DMS53 treated with DMSO at 0.1 percent for 48 hours (cell line): ENCODE measurements around the gene BRD1.
"Not testable (repeated sequence)": the region's sequence is repeated elsewhere in the genome, so short reads cannot be mapped to it uniquely, and the experiment has no call there.

Experiments
- DNase-seq: peaks from one replicate; lab custom pipeline; 2025; ENCODE audit not compliant: unreplicated experiment; lab: John Stamatoyannopoulos, UW

Gene BRD1

DNA sequence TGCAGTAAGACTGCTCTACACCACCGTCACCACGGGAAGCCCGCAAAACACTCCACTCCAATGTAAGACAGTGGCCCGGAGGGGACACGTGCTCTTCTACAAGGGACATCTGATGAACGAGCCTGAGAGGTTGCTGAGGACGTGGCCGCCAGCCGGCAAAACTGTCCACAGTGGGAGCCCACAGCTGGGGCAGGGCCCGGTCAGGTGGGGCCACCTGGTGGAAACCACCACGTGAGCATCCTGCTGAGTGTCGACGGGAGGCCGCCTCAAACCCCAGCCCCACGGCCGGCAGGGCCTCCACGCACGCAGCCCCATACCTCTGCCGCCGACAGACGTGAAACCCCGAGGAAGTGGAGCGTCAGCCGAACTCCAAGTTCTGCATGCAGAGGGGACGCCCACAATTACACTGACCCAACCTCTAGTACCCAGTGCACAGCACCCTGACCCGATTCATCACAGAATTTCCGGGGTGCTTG, 42.6 kb downstream of the BRD1 start:
- no peak for DNase-seq

DNA sequence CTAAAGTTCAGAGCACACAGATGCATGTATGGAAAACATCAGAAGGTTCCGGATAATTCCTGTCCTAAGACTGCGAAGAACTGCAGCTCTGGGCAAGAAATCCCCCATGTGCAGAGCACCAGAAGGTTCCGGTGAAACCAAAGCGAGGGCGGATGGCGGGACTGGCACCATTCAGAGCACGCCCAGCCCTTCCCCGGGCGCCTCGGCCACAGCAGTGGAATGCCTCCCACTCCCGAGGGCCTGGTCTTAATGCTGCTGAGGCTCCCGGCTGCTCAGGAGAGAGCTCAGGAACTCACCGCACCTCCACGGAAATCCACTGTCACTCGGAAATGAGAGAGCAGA, 43.1 kb downstream of the BRD1 start:
- DNase-seq, result no peak

DNA sequence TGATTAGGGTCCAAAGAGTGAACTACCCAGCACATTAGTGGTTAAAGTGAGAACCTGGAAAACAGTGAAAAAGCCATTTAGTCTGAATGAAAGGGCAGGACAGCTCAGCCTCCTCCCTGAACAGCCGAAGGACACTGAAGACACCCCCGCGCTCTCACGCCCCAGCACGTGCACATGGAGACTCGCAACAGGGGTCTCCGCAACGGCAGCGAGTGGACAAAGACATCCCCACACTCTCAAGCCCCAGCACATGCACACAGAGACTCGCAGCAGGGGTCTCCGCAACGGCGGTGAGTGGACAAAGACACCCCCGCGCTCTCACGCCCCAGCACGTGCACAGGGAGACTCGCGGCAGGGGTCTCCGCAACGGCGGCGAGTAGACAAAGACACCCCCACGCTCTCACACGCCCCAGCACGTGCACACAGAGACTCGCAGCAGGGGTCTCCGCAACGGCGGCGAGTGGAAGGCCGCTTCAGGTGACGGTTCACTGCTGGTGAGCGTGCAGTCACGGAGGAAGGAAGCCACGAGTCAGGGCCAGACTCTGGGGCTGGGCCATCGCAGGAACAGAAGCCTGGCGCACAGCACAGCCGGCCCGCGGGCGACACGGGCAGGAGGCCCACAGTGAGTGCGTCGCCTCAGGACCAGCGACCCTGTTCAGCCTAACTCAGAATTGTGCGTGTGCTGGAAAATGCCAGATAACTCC, 43.6 kb downstream of the BRD1 start:
- DNase-seq, result no peak

DNA sequence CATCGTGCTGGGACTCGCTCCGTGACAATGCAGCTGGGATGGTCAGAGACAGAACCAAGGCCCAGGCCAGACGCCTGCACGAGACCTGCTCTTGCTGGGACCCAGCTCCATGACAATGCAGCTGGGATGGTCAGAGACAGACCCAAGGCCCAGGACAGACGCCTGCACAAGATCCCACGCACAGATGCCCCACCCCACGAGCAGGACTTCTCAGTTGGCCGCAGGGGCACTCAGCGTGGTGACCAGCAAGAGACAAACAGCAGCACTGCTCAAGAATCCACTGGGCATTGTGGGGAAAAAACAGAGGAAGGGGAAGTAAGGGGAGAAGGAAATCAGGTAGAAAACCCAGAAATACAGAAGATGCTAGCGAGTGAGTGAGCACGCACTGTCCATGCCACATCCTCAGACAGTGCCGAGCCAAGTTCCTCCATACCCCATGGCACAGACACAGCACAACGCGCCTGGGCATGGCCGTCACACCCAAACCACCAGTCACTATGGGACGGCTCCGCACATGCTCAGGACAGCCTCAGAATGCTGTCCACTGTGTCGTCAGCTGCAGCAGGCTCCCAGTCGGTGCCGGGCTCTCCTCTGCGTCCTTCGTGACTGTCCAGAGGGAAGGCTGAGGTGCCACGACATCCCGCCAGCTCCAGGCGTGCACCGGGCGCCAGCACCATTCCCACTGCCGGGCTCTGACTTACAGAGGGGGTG, 44.5 kb downstream of the BRD1 start:
- DNase-seq, result no peak

DNA sequence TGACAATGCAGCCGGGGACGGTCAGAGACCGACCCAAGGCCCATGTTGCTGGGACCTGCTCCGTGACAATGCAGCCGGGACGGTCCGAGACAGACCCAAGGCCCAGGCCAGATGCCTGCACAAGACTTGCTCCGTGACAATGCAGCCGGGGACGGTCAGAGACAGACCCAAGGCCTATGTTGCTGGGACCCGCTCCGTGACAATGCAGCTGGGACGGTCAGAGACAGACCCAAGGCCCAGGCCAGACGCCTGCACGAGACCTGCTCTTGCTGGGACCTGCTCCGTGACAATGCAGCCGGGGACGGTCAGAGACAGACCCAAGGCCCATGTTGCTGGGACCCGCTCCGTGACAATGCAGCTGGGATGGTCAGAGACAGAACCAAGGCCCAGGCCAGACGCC, 45.8 kb downstream of the BRD1 start:
- DNase-seq, result not testable (repeated sequence)

DNA sequence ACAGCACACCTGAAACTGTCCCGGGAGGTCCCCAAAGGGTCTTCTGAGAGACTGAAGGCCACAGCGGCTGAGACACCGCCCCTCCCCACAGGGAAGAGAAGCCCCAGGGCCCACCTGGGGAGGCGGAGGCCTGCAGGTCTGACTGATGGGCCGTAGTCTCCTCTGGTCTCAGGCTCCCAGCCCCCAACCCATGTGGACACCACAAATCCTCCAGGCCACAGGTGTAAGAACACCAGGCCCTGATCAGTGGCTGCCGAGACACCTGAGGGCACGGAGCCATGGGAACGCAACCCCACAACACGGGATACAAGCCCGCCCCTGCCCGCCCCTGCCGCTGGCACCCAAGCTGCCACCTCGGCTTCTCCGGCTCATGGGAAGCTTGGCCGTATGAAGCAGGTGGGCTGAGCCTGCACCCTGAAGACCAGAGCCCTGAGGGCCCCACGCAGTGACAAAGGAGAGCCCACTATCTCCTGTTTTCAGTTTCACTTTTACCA, 46.3 kb downstream of the BRD1 start:
- no peak for DNase-seq

DNA sequence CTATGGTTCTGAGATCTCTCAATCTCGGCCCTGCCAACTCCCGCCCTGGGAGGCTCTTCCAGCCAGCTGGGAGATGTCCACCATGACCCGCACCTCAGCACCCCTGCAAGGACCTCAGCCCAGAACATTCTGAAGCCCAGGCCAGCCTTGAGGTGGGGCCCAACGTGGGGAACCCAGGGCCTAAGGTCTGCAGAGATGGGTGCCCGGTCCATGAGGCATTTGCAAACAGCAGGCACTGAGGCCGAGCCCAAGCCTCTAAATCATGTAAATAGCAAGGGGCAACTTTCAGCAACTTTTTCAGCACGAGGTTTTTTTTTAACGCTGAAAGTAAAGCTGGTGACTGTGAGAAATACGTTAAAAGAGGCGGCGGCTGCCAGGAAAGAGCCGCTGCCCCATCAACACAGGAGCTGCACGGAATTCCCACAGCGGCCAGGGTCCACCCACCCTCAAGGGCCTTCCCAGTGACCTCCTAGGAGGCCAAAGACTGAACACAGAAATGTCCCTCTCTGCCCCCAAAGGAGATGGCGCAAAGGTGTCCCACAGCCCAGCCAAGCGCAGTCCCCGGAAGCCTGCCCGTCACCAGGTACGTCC, 46.9 kb downstream of the BRD1 start:
- no peak for DNase-seq

DNA sequence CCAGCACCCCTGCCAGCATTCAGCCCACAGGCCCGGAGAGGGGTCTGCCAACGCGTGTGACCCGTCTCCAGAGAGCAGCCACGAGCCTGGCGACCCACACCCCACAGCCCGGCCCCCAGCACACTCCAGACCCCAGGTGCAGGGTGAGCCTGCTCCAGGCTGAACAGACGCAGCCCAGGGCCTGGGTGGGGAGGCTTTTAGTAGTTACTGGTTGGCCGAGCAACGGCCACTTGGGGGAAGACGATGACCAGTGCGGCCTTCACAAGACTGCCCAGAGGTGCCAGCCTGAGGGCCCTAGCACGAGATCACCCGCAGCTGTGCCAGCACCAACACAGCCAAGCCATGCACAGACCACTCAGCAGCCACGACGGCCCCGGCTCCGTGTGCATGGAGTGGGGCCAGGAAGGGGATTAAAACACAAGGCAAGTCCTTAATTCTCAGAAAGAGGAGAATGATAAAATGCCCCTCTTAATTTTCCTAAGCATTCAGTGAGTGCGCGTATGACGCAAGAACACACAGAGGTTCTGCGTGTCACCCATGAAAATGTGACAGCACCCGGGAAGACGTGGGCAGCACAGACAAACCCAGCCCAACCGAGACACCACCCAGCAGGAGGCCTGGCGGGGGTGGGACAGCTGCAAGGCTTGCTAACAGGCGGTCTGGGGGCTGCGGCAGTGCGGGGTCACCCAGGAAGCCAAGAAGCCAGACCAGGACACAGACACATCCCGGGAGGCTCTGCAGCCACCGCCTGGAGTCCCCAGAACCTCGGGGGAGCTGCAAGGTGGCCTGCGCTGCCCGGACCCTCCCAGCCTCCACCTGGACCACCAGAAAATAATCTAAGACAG, 47.6 kb downstream of the BRD1 start:
- DNase-seq, result no peak

DNA sequence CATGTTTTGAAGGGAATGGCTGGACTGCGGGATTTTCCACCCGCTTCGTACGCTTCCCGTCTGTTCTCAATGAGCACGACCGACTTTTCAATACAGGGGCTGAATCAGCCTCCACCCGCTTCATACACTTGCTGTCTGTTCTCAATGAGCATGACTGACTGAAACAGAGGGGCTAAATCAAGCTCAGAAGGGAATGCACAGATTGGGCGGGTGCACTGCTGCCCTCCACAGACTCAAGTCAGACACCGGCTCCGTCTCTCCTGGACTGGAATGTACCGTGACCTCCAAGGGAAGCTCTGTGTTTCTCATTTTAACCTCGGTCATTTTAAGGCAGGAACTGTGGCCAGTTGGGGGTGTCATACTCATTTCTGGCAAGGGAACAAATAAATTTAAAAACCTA, 48.5 kb downstream of the BRD1 start:
- DNase-seq, result no peak

DNA sequence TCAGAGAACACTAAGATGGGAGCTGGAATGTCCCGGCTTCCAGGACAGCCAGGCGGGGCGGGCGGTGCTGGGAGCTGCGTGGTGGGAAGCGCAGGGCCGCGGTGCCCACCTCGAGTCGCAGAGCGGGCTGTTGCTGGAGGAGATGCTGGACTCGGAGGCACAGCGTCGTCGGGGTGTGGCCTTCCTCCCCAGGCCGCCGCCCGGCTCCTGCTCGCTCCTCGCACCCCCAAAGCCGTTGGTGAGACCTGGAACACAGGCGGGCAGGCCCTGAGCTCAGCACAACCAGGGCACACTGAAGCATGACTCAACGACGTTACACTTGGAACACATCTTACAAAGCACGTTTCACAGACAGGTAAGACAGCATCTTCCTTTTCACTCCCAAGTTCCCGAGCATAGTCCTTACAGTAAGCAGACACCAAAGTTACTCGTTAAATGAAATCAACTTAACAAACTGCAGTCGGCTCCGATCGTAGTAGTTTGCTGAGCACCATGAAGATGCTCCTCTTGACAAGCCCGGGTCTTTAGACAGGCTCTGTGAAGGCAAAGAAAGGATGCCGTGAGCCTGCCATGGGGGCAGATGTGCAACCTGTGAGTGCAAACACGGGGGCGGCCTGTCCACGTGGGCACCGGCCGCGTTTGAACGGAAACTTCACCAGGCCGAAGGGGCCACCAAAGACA, 50.0 kb downstream of the BRD1 start:
- no peak for DNase-seq

DNA sequence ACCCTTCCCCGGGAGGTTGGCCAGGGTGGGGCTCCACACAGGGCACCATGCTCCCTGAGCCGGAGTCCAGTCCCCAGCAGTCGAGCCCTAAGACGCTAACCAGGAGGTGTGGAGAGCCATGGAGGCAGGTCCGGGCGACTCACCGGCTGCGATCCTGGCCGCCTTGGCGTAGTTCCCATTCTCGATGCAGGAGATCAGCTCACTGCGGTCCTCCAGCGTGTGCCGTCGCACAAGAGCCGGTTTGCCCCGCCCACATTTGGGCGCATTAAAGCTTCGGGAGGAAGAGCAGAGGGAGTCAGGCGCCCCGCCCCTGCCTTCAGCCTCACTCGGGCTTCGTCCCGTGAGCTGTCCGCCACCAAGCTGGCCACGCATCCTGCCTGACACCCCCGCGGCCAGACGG, 50.8 kb downstream of the BRD1 start:
- DNase-seq, result no peak

DNA sequence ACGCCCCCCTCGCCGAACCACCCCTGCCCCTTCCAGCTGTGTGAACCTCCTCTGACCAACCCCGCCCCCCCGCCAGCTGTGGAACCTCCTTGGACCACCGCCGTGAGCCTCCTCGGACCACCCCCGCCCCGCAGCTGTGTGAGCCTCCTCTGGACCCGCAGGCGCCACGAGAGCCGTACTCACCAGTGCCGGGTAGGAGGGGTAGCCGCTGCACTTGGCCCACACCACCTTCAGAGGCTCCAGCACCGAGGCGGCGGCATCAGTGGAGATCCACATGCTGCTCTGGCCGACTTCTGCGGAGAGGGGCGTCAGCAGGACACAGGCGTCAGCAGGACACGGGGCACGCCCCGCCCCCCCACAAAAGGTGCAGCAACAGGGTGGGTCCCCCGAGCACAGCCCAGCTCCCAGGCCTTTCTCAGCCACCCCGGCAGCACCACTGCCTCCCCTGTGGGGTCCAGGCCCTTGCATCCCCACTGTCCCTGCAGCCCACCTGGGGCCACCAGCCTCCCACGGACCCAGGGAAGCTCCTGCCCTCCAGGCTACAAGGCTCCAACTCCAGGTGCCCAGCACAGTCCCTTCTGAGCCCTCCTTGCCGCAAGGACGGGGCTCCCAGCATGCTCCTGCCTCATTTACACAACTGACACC, 51.7 kb downstream of the BRD1 start:
- no peak for DNase-seq

DNA sequence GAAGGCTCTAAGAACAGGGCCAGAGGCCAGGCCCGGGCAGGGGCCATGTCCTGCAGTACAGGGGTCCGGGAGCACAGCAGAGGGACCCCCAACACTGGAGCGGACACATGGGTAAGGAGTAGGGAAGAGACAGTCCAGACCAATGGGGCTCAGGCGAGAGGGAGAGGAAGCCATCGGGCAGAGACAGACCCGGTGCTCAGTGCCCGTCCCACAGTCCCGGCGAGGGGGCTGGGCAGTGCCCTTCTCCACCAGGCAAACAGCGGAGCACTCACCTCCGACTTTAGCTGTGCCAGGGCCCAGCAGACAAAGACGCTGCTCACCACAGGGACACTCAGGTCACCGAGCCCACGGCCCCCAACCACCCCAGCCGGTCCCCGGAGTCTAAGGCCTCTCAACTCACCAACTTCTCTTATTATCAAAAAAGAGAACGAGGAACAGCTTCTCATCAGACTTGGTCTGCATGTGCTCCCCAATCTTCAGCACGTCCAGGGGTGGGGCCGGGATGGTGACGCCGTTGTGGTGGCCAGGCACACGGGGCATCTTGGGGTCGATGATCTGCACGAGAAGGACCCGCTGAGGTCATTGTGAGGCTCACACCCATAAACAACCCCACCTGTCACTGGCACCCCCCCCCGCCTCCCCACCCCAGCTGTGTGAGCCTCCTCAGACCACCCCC, 52.3 kb downstream of the BRD1 start:
- no peak for DNase-seq

DNA sequence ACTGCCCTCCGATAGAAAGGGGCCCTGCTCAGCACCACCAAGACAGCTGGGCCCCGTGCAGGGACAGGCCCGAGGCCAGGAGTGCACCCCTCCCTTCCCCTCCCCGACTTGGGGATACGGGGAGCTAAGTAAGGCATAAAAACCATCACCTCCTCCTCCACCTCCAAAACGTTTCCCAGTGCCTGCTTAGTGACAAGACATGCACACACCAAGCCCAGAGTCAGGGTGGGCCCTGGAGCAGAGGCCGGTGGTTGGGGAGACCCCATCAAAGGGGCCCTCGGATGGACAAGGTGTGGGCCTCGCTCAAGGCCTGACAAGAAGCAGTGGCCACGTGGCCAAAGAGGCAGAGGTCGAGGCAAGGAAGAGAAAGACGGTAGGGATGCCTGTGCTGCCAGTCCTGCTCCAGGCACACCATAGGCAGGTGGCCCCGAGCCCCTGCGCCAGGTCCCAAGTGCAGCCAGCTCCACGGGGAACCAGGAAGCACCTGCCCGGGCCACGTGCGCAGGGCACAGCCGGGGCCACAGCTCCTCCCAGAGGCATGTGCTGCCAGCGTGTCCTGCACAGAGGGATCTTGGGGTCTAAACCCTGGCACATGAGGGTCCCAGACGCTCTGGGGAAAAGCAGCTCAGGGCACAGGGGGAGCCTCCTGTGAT, 53.0 kb downstream of the BRD1 start:
- DNase-seq, result no peak

DNA sequence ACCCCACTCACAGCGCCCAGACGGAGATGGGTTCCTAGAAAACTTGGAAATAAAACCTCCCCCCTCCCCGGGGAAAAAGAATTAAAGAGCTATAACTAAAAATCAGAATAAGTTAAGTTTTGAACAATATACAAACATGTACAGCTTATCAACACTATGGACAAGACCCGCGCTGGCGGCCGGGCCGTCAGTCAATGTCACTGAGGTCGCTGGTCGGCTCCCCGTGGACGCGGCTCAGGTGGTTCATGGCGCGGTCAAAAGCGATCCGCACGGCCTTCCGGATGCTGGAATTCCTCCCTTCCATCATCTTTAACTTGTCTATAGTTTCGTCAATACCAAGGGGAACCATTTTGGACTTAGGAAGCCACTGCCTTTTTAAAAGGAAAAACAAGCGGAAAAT, 53.6 kb downstream of the BRD1 start:
- no peak for DNase-seq

DNA sequence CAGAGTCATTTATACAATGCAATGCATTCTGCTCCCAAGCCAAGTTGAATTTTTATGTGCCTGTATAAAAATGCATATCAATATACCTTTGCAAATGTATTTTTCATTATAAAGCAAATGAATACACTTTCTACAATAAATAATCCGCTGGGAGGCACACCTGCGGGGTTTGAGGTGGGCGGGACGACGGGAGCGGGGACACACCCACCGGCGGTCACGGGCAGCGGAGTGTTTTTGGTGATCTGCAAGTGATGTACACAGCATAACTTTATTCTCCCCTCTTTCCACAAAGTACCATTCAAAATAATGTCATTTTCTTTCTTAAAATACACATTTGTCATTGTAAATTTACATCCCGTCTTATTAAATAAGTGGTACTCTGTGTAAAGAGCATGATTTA, 54.1 kb downstream of the BRD1 start:
- no peak for DNase-seq

DNA sequence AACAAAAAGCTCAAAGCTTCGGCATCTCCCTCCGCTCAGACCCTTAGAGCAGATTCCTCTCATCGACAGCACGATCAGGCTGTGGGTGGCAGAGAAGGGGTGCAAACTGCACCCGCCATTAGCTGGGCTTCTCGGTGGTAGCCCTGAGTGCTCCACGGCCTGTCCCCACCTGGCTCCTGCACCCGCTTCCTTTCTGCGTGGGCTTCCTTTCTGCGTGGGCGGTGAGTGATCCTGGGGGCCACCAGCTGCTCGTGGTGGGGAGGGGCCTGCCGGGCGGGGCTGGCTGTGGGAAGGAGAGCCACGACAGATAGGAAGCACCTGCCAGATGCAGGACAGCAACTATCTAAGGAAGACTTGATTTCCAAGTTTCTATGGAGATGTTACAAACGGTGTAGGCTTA, 55.0 kb downstream of the BRD1 start:
- DNase-seq, result no peak

DNA sequence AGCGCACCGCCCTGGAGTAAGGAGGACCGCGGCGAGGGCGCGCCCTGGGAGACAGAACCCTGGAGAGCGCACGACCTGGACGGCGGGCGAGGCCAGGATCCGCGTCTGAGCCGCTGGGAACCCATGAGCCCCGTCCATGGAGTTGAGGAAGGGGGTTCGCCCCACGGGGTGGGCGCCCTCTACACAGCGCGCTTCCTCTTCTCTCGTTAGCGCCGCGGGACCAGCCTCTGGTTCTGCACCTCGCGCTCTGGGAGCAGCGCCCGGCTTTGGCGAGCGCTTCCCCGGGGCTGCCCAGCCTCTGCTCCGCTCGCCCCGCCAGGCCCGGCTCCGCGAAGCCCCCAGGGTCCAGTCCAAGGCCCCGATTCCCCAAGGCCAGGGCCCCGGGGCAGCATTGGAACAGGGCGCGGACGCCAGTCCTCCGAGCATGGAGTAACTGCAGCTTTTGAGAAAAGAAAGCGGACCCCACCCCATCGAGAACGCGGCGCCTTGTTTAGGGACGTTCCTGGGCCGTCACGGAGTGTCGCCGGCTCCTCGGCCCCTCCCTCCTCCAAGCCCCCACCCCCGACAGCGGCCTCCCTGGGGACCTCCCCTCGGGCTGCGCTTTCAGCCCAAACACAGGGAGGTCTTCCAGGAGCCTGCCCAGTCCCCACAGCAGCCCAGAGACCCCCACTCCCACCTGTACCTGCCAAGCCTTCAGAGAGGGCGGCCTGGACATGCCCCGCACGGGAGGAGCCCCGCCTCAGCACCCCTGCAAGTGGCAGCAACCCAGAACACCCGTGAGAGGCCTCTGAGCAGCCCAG, 56.2 kb downstream of the BRD1 start:
- DNase-seq, result no peak
